Neural crest cell (in vitro differentiated cells): Measurements from ENCODE around the gene DCTN3. TPM values are rescaled to one million over a fixed set of nuclear protein-coding genes. Genes with fewer than 3 reads are reported as not detected.

Experiments used
- DNase-seq: peaks from one replicate; pipeline ENCODE4 v3.0.0; 2021; ENCODE audit warnings: low read depth, mixed read lengths, low spot score
- H3K27ac Mint-ChIP-seq: one replicate; pipeline ENCODE4 v1.8.0; 2021; ENCODE audit warnings: mild to moderate bottlenecking, mixed read lengths; ENCODE audit not compliant: unreplicated experiment
- H3K27me3 Mint-ChIP-seq: 2 replicates; pipeline ENCODE4 v1.8.0; 2021; ENCODE audit warnings: low read depth, mild to moderate bottlenecking, mixed read lengths
- H3K36me3 Mint-ChIP-seq: 2 replicates; pipeline ENCODE4 v1.8.0; 2021; ENCODE audit warnings: low read depth, mild to moderate bottlenecking, mixed read lengths
- H3K4me1 Mint-ChIP-seq: 2 replicates; pipeline ENCODE4 v1.8.0; 2021; ENCODE audit warnings: mixed read lengths
- H3K4me3 Mint-ChIP-seq: one replicate; pipeline ENCODE4 v1.8.0; 2021; ENCODE audit warnings: mild to moderate bottlenecking, mixed read lengths
- H3K9me3 Mint-ChIP-seq: 2 replicates; pipeline ENCODE4 v1.8.0; 2021; ENCODE audit warnings: mixed read lengths
- CTCF ChIP-seq: fragments of 200-600 bp; sonication (generic); conservative IDR thresholded peaks from 2 replicates; pipeline ENCODE4 v1.5.0; 2021; ENCODE audit warnings: antibody characterized with exemption, mild to moderate bottlenecking
- total RNA-seq: library from RNA; stranded (reverse); gene quantifications from 2 replicates; pipeline ENCODE4 v1.2.1, GENCODE V29; 2021

Gene DCTN3
- total RNA-seq, 1 donor from 2014 or later, result 102 TPM

- H3K36me3 Mint-ChIP-seq, result peaks cover 5% of the 10 kb centered on the region
- H3K27me3 Mint-ChIP-seq, result peaks cover 25% of the 10 kb centered on the region
- no peak for DNase-seq
- no peak for TF ChIP-seq CTCF
- H3K4me1 Mint-ChIP-seq, result peaks cover 35% of the 10 kb centered on the region
- H3K9me3 Mint-ChIP-seq, result no peaks in the 10 kb centered on the region
- no peak overlapping the region for H3K27ac Mint-ChIP-seq
- peak overlapping the region; percentile 73 for H3K4me3 Mint-ChIP-seq
Measured at GRCh38 chr9:34635556-34635955, 15.3 kb upstream of the DCTN3 start.

GRCh38 chr9:34634551-34635248 lies 14.4 kb upstream of the DCTN3 start:
- peak overlapping the region; percentile 69 for H3K4me3 Mint-ChIP-seq
- peaks cover 33% of the 10 kb centered on the region for H3K27me3 Mint-ChIP-seq
- peaks cover 35% of the 10 kb centered on the region for H3K4me1 Mint-ChIP-seq
- H3K27ac Mint-ChIP-seq, result no peak overlapping the region
- DNase-seq, result no peak
- peaks cover 5% of the 10 kb centered on the region for H3K36me3 Mint-ChIP-seq
- TF ChIP-seq CTCF, result no peak
- no peaks in the 10 kb centered on the region for H3K9me3 Mint-ChIP-seq

- H3K4me1 Mint-ChIP-seq, result peaks cover 40% of the 10 kb centered on the region
- H3K4me3 Mint-ChIP-seq, result peak overlapping the region; percentile 69
- H3K36me3 Mint-ChIP-seq, result peaks cover 5% of the 10 kb centered on the region
- H3K27me3 Mint-ChIP-seq, result peaks cover 40% of the 10 kb centered on the region
- DNase-seq, result peak; percentile 79
- H3K9me3 Mint-ChIP-seq, result no peaks in the 10 kb centered on the region
- peak; percentile 90 for TF ChIP-seq CTCF
- H3K27ac Mint-ChIP-seq, result no peak overlapping the region
Measured at GRCh38 chr9:34633851-34634550, 13.7 kb upstream of the DCTN3 start.

GRCh38 chr9:34633166-34633565 lies 12.9 kb upstream of the DCTN3 start:
- Mint-ChIP-seq H3K36me3 (peaks cover 5% of the 10 kb centered on the region), H3K4me3 (peak overlapping the region; percentile 16), H3K27ac (no peak overlapping the region), H3K9me3 (no peaks in the 10 kb centered on the region), H3K4me1 (peaks cover 41% of the 10 kb centered on the region), H3K27me3 (peaks cover 46% of the 10 kb centered on the region)
- DNase-seq, result no peak
- no peak for TF ChIP-seq CTCF

GRCh38 chr9:34630402-34631154 lies 10.3 kb upstream of the DCTN3 start:
- no peaks in the 10 kb centered on the region for H3K36me3 Mint-ChIP-seq
- H3K4me1 Mint-ChIP-seq, result peaks cover 30% of the 10 kb centered on the region
- peak overlapping the region; percentile 1 for H3K4me3 Mint-ChIP-seq
- H3K27me3 Mint-ChIP-seq, result peaks cover 72% of the 10 kb centered on the region
- no peak overlapping the region for H3K27ac Mint-ChIP-seq
- no peaks in the 10 kb centered on the region for H3K9me3 Mint-ChIP-seq
- TF ChIP-seq CTCF, result no peak
- no peak for DNase-seq
